Measurements from ENCODE around the gene PBX3.
A peak's percentile ranks its signal among the peaks of the same experiment; 100 is the strongest.

Gene PBX3

DNA sequence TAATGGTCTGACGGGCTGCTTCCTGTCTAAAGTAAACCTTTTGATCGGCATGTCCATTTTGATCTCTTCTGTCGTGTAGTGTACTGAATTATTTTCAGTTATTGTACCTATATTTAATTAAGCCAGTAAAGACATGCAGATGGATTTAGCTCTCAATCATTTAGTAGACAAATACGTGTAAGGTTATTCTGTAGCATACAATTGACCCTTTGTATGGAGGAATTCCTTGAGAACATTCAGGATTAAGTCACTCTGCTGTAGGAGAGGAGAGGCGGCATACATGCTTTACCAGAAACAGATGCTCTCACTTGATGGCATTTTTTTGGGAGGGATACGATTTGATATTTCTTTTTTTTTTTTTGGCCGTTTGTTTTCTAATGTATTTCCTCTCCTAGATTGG is 141.0 kb downstream of the PBX3 start:
- H3K4me3 Mint-ChIP-seq: no peak overlapping the region
- no peaks in the 10 kb centered on the region for H3K36me3 Mint-ChIP-seq (ENCODE audit: low read depth)
- peaks cover 13% of the 10 kb centered on the region for H3K4me1 Mint-ChIP-seq (ENCODE audit: low read depth)
- no peak overlapping the region for H3K27ac Mint-ChIP-seq
- H3K27me3 Mint-ChIP-seq: peaks cover 25% of the 10 kb centered on the region
- intact Hi-C loops (cut with micrococcal nuclease): loop anchor here (10.0 kb wide), 1 partner anchor 63 kb away; no protein-coding TSS in a partner anchor
- no peaks in the 10 kb centered on the region for H3K9me3 Mint-ChIP-seq

DNA sequence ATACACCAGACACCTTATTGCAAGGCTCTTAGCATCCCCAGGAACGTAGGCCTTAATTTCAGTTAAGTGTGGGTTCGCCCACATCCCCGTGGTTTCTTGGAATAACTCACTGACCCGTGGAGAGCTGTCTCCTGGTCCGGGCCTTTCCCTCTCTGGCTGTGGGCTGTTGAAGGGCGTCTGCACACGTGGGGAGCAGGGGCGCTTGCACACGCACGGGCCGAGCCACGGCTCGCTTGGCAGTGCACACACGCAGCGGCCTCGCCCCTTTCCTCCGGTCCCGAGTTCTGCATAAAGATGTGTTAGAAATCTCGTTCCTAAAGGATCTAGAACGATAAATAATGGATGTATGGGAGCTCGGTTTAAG is 141.9 kb downstream of the PBX3 start:
- no peaks in the 10 kb centered on the region for H3K36me3 Mint-ChIP-seq (ENCODE audit: low read depth)
- peaks cover 25% of the 10 kb centered on the region for H3K27me3 Mint-ChIP-seq
- peaks cover 13% of the 10 kb centered on the region for H3K4me1 Mint-ChIP-seq (ENCODE audit: low read depth)
- no peaks in the 10 kb centered on the region for H3K9me3 Mint-ChIP-seq
- intact Hi-C loops (cut with micrococcal nuclease): loop anchor here (10.0 kb wide), 1 partner anchor 64 kb away; no protein-coding TSS in a partner anchor
- no peak overlapping the region for H3K27ac Mint-ChIP-seq
- peak overlapping the region; percentile 72 for H3K4me3 Mint-ChIP-seq

DNA sequence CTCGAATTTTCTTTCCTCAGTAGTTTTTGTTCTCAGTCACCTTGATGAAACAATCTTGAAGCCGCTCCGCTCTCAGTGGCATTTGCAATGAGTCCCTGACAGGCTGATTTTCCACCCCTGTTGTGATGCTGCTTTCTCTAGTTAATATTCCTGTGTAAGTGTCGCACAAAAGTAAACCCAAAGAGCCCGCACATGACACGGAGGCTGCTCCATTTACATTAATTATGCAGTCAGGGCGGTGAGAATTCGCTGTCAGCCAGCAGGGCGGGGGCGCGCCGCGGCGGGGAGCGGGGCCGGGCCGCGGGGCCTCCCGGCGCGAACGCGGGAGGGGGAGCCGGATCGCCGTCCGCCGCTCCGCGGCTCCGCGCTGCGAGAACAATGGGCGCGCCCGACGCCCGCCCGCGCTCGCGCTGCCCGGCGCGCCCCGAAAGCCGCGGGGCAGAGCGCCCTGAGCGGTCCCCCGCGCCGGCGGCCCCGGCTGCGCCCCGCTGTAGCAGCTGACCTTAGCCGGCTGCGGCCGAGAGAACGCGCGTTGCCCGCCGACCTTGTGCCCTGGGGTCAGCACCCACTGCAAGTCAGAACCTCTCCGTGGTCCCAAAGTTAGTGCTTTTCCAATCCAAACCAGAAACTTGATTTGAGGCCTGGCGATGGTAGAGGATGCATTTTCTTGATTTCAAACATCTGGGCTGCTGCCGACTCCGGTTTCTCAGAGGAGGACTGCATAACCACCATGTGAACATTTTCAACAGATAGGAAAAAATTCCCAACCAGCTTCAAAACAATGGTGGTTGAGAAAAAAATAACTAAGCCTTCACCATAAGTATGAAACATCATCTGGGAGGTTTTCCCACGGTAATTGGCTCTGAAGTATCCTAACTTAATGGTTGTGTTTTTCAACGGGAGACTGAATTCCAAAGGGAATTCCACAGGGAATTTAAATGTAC is 142.6 kb downstream of the PBX3 start:
- H3K9me3 Mint-ChIP-seq: no peaks in the 10 kb centered on the region
- H3K36me3 Mint-ChIP-seq (ENCODE audit: low read depth): no peaks in the 10 kb centered on the region
- peaks cover 13% of the 10 kb centered on the region for H3K4me1 Mint-ChIP-seq (ENCODE audit: low read depth)
- no peak overlapping the region for H3K27ac Mint-ChIP-seq
- intact Hi-C loops (cut with micrococcal nuclease): loop anchor here (5.0 to 10.0 kb wide), 2 partner anchors 65 to 122 kb away; no protein-coding TSS in a partner anchor
- H3K27me3 Mint-ChIP-seq: peaks cover 25% of the 10 kb centered on the region
- H3K4me3 Mint-ChIP-seq: peak overlapping the region; percentile 72

DNA sequence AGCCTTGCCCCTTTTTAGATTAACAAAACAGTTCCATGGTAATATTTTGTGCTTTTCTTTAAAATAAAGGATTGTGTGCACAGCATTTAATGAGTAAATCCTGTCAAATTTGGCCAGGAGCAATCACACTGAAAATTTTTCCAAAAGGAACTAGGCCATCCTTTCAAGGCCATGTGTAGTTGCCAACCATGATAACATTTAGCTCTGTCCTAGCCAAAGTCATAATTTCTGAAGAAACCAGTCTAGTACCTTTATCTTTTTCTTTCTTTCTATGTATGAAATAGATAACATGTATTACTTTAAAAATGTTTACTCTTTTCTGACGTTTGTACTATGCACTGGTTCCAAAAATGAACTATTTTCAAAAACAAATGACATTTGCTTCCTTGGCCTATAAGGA is 143.7 kb downstream of the PBX3 start:
- Mint-ChIP-seq H3K4me3 (no peak overlapping the region), H3K9me3 (no peaks in the 10 kb centered on the region)
- intact Hi-C loops (cut with micrococcal nuclease): loop anchor here (5.0 kb wide), 1 partner anchor 124 kb away; no protein-coding TSS in a partner anchor

DNA sequence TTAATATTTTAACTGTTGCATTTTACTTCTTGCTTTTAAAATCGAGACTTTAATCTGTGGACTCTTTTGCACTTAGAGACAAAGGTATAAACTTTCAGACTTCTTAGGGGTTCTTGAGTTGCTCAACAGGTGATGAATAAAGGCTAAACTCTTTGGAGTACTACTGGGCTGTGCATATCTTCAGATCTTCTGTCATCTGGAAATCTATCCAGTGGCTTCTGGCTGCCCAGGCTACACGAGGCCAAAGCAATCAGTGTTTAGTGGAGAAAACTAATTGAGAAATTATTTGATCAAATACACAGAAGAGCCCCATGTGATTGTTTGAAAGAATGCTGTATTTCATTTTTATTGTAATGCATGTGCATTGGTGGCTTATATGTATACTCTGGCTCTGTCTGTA is 146.1 kb downstream of the PBX3 start:
- Mint-ChIP-seq H3K4me3 (no peak overlapping the region), H3K9me3 (no peaks in the 10 kb centered on the region), H3K27me3 (peaks cover 21% of the 10 kb centered on the region), H3K36me3 (ENCODE audit: low read depth) (no peaks in the 10 kb centered on the region), H3K27ac (no peak overlapping the region), H3K4me1 (ENCODE audit: low read depth) (peaks cover 8% of the 10 kb centered on the region)
- intact Hi-C loops (cut with micrococcal nuclease): loop anchor here (5.0 kb wide), 1 partner anchor 126 kb away; no protein-coding TSS in a partner anchor

More for the DNA sequence above, 143.7 kb downstream of the PBX3 start:
- peaks cover 8% of the 10 kb centered on the region for H3K4me1 Mint-ChIP-seq (ENCODE audit: low read depth)
- H3K27me3 Mint-ChIP-seq: peaks cover 25% of the 10 kb centered on the region
- no peaks in the 10 kb centered on the region for H3K36me3 Mint-ChIP-seq (ENCODE audit: low read depth)
- no peak overlapping the region for H3K27ac Mint-ChIP-seq

DNA sequence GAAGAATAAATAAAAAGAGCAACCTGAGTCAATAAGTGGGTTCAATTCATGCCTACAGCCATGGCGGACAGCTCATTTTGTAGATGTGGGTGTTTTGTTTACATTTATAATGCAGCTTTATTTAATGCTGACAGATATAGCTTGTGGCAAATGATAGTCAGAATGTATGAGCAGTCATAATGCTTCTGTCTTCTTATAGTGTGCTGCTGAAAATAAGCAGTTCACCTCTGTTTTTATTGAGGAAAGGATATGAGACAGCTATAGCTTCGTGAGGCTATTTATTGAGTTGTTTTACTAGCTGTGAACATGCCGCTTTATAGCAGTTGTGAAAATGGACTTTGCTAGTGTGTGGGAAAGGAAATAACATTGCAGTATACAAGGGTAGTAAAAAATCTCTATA is 147.4 kb downstream of the PBX3 start:
- H3K27ac Mint-ChIP-seq: no peak overlapping the region
- intact Hi-C loops (cut with micrococcal nuclease): loop anchor here (5.0 kb wide), 1 partner anchor 127 kb away; no protein-coding TSS in a partner anchor
- H3K9me3 Mint-ChIP-seq: no peaks in the 10 kb centered on the region
- H3K4me1 Mint-ChIP-seq (ENCODE audit: low read depth): no peaks in the 10 kb centered on the region
- H3K4me3 Mint-ChIP-seq: no peak overlapping the region
- peaks cover 9% of the 10 kb centered on the region for H3K27me3 Mint-ChIP-seq
- H3K36me3 Mint-ChIP-seq (ENCODE audit: low read depth): no peaks in the 10 kb centered on the region

DNA sequence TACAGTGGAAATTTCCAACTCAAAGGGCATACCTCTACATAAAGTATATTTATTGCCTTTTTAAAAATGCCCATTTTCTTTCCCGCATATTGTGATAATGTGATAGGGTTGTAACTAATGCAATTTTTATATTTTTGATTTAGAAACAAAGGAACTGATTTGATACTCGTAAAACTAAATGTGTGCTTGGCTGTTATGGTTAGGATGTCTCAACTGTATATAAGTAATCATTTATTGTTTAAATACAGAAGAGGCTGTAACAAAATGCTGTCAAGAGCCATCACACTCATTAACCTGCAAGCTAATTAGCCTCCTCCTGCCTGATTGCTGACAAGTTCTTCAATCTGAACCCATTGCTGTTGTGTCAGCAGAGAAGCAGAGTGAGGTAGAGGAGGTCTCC is 149.2 kb downstream of the PBX3 start:
- no peak overlapping the region for H3K27ac Mint-ChIP-seq
- no peaks in the 10 kb centered on the region for H3K36me3 Mint-ChIP-seq (ENCODE audit: low read depth)

DNA sequence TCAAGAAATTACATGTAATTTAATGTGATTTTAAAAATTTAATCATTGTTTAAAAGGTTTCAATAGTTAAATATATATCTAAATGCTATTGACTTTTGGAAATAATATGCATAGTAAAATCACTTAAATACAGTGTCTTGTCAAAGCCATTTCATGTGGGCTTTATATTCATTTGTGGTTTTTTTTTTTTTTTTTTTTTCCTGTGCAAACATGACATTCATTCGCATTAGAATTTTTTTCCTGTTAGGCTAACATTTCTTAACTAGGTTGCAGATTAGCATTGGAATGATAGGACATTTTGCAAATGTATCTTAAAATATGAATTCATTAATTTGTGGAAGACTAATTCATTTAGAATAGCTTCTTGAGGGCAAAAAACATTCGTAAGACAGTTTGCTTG is 149.8 kb downstream of the PBX3 start:
- Mint-ChIP-seq H3K36me3 (ENCODE audit: low read depth) (no peaks in the 10 kb centered on the region), H3K4me1 (ENCODE audit: low read depth) (no peaks in the 10 kb centered on the region), H3K9me3 (no peaks in the 10 kb centered on the region), H3K4me3 (no peak overlapping the region), H3K27me3 (no peaks in the 10 kb centered on the region), H3K27ac (no peak overlapping the region)
- intact Hi-C loops (cut with micrococcal nuclease): no loop called here

More for the DNA sequence above, 149.2 kb downstream of the PBX3 start:
- no peak overlapping the region for H3K4me3 Mint-ChIP-seq
- H3K9me3 Mint-ChIP-seq: no peaks in the 10 kb centered on the region
- intact Hi-C loops (cut with micrococcal nuclease): no loop called here
- no peaks in the 10 kb centered on the region for H3K4me1 Mint-ChIP-seq (ENCODE audit: low read depth)
- no peaks in the 10 kb centered on the region for H3K27me3 Mint-ChIP-seq

DNA sequence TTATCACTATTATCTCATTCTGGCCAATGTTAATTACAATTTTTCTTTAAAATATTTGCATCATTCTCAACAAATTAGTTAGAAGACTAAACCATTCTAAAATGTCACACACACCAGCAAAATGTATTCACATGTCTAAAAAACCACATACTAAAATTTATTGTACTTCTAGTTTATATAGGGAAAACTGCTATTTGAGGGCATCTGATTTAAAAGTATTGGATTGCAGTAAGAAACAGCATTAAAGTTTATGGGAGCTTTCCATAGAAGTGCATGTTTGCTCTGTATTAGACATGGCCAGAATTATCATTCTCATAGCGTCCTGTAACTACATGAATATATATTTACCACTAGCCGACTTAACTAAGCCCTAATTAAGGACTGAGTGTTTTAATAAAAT is 150.3 kb downstream of the PBX3 start:
- no peaks in the 10 kb centered on the region for H3K27me3 Mint-ChIP-seq
- no peaks in the 10 kb centered on the region for H3K36me3 Mint-ChIP-seq (ENCODE audit: low read depth)
- no peak overlapping the region for H3K4me3 Mint-ChIP-seq
- no peak overlapping the region for H3K27ac Mint-ChIP-seq
- no peaks in the 10 kb centered on the region for H3K9me3 Mint-ChIP-seq
- H3K4me1 Mint-ChIP-seq (ENCODE audit: low read depth): no peaks in the 10 kb centered on the region
- intact Hi-C loops (cut with micrococcal nuclease): no loop called here

DNA sequence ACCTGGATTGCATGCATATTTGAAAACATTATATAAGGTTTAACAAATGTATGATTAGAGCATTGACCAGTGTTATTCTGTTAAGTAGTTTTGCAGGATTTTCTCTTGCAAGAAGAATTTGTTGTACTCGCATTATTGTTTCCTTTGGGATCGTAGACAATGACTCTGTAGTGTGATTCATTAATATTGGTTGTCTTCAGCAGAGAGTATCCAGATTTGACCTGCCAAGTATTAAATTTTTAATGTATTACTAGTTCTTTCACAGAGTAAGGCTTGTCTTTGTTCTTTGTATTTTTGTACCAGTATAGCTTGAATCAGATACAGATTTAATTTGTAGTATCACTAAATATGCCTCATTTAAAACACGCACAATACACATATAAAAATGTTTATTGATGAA is 155.0 kb downstream of the PBX3 start:
- H3K27me3 Mint-ChIP-seq: no peaks in the 10 kb centered on the region
- no peak overlapping the region for H3K4me3 Mint-ChIP-seq
- H3K27ac Mint-ChIP-seq: no peak overlapping the region
- peaks cover 17% of the 10 kb centered on the region for H3K4me1 Mint-ChIP-seq (ENCODE audit: low read depth)
- no peaks in the 10 kb centered on the region for H3K36me3 Mint-ChIP-seq (ENCODE audit: low read depth)
- no peaks in the 10 kb centered on the region for H3K9me3 Mint-ChIP-seq
- intact Hi-C loops (cut with micrococcal nuclease): no loop called here

DNA sequence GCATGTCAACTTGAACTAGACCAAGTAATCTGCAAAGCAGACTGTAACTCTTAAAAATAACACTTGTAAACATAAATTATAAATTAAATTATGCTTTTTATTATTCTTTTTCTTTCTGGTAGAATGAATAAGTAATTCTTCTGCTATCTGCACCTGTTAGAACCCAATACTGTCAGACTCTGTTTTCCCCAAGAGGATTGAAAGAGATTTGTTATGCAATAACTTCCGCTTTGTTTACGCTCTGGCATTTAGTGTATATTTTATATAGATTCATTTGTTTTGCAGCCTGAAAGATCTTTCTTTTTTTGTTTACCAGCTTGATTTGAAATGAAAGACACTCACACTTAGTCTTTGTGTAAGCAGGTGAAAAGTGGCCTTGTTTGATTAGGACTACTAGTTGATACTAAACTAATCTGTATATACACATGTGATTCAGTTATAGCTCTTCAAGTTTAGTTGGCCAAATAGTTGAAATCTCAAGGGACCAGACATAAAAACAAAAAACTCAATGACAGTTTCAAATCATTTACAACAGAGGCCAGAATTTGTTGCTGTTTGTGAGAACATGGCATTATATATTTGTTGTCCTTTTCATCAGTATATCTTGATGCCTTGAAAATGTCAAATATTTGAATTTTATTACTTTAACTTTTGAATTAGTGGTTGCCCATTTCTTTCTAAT is 155.8 kb downstream of the PBX3 start:
- H3K4me1 Mint-ChIP-seq (ENCODE audit: low read depth): peaks cover 18% of the 10 kb centered on the region
- intact Hi-C loops (cut with micrococcal nuclease): no loop called here
- H3K27ac Mint-ChIP-seq: no peak overlapping the region
- H3K36me3 Mint-ChIP-seq (ENCODE audit: low read depth): no peaks in the 10 kb centered on the region
- H3K4me3 Mint-ChIP-seq: no peak overlapping the region
- no peaks in the 10 kb centered on the region for H3K9me3 Mint-ChIP-seq
- no peaks in the 10 kb centered on the region for H3K27me3 Mint-ChIP-seq

DNA sequence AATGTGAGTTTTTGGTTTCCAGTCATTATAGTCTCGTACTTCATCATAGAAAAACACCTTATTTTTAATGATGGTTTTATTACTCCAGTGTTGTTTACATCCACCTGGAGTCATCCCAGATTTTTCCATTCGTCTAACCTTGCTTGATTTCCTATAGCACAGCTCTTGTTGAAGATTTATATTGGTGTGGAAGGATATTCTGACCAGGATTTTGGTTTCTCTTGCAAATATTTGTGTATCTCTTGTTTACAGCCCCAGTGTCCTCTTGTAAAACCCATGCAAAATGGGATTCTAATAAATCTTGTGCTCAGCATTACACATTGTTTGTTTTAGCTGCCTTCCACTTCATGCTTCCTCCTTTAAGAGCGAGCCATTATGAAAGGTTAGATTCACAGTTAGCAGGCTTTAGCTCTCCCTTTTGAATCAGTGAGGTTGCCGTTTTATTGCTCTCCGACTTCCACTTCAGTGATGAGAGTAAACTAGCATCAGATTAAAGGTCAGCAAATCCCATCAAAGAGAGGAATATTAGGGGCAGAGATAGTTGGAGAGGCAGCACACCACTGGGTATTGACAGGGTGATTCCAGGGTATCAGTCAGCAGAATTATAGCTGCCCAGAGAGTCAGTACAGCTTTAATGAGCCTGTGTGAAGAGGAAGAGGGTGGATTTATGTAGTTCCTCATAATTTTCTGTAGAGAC is 157.1 kb downstream of the PBX3 start:
- no peaks in the 10 kb centered on the region for H3K36me3 Mint-ChIP-seq (ENCODE audit: low read depth)
- no peaks in the 10 kb centered on the region for H3K27me3 Mint-ChIP-seq
- intact Hi-C loops (cut with micrococcal nuclease): no loop called here
- H3K4me3 Mint-ChIP-seq: peak overlapping the region; percentile 78
- H3K9me3 Mint-ChIP-seq: no peaks in the 10 kb centered on the region
- H3K27ac Mint-ChIP-seq: peak overlapping the region; percentile 94
- H3K4me1 Mint-ChIP-seq (ENCODE audit: low read depth): peaks cover 22% of the 10 kb centered on the region

DNA sequence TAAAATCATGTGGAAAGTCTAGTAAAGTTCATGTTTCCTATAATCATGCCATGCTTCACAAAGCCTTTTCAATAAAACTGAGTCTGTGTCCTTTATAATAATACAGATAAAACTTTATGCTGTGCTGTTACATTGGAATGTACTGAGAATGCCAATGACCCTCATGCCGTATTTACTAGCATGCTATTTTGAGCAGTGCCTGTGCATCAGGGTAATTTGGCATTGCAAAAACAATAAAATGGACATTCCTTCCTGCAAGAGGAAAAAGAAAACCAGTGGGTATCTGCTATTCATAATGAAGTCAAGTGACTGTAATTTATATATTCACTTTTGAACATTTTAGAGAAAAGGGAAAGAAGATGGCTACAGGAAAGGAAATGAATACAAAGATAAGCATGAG is 159.0 kb downstream of the PBX3 start:
- no peaks in the 10 kb centered on the region for H3K27me3 Mint-ChIP-seq
- no peaks in the 10 kb centered on the region for H3K36me3 Mint-ChIP-seq (ENCODE audit: low read depth)
- no peak overlapping the region for H3K4me3 Mint-ChIP-seq
- peaks cover 22% of the 10 kb centered on the region for H3K4me1 Mint-ChIP-seq (ENCODE audit: low read depth)
- no peaks in the 10 kb centered on the region for H3K9me3 Mint-ChIP-seq
- intact Hi-C loops (cut with micrococcal nuclease): no loop called here
- H3K27ac Mint-ChIP-seq: no peak overlapping the region

DNA sequence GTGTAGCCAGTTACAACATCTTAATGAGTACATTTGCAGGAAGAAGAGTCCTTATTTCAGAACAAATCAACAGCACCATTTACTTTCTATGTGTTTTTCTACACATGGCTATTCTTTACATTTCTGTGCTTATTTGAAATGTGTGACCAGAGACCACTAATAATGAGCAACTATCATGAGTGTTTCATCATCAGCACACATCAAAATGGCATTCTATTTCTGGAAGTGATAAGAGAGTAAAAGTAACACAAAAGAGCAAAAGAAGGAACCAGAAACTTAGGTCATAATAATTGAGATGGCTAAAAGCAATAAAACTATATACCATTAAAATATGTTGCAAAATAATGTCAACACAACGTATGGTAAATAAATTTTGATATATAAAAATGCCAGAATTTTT is 159.7 kb downstream of the PBX3 start:
- no peaks in the 10 kb centered on the region for H3K36me3 Mint-ChIP-seq (ENCODE audit: low read depth)
- H3K4me3 Mint-ChIP-seq: no peak overlapping the region
- H3K4me1 Mint-ChIP-seq (ENCODE audit: low read depth): peaks cover 22% of the 10 kb centered on the region
- H3K9me3 Mint-ChIP-seq: no peaks in the 10 kb centered on the region
- no peaks in the 10 kb centered on the region for H3K27me3 Mint-ChIP-seq
- intact Hi-C loops (cut with micrococcal nuclease): no loop called here
- H3K27ac Mint-ChIP-seq: no peak overlapping the region

Data from dendritic cell treated with granulocyte-macrophage colony-stimulating factor and Interleukin-4, amounts not matched to agents 40 ng/mL and 50 ng/mL, for 4 days (primary cell).